Measurements from ENCODE around the gene LSM14B. TPM values are rescaled to one million over a fixed set of nuclear protein-coding genes. Genes with fewer than 3 reads are reported as not detected.

Gene LSM14B
- total RNA-seq, 1 experiment from 2014 or later, result 51.3 TPM

DNA sequence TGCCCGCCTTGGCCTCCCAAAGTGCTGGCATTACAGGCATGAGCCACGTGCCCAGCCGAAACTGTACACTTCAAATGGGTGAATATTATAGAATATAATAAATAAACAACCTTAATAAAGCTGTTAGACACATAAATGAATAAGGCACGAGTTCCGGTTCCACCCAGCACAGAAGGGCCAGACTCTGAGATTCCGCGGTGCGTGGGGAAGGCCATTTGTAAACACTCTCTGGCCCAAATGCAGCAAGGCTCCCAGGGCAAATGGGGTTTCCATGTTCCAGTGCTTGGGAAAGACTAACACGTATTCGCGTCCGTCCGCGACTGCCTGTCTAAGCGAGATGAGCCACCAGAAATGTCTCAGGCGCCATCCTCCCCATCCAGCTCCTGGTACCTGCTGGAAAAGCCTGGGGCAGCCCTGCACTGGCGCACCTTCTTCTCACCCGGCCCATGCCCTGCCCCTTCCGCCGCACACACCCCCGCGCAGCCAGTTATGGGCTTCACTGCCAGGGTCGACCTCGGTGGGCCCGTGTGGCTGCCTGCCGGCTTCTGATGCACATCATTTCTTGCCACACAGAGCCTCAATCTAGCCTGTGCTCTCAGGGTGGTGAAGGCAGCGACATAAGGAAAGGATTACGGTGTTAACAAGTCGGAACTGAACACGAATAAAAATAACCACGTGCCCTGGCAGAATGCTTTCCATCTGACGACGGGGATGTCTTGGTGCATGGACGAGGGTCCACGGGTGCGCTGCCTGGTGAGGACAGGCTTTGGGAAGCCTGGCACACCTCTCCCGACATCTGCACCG is 5.5 kb upstream of the LSM14B start:
- ChIA-PET RAD21 (ENCODE audit: low non-redundant PET in 1 of 2, low total read pairs in 2 of 2, uncharacterized antibody in 2 of 2, unreplicated experiment in 2 of 2) (interaction anchor here in 1 of 2 experiments (0.7 kb wide), 1 partner anchor 24 kb away, joined by 5 read pairs; no protein-coding TSS in a partner anchor), POLR2A (no interaction called here), CTCF (no interaction called here)
- Histone ChIP-seq H3K9me3 (ENCODE audit: control insufficient read depth in 1 of 2, insufficient read depth in 1 of 2, low read depth in 1 of 2, low read length in 2 of 2) (peaks cover 0 to 7% of the 10 kb centered on the region in 2 experiments; a peak in 1 of 4 replicates), H2AFZ (ENCODE audit: low read depth, low read length, poor library complexity, severe bottlenecking) (no peak overlapping the region), H3K27ac (ENCODE audit: low read depth, low read length) (no peak overlapping the region), H3K36me3 (ENCODE audit: control insufficient read depth in 1 of 2, insufficient read depth in 2 of 2, low read length in 2 of 2) (no peaks in the 10 kb centered on the region), H3K4me3 (replicated peaks in 1 of 2; ENCODE audit: low read depth in 1 of 2, low read length in 2 of 2) (no peak overlapping the region), H3K4me2 (ENCODE audit: low read length) (no peak overlapping the region), H3K4me1 (ENCODE audit: control insufficient read depth in 1 of 2, insufficient read depth in 2 of 2, low read length in 2 of 2) (peaks cover 6 to 16% of the 10 kb centered on the region in 2 experiments), H4K20me1 (ENCODE audit: insufficient read depth) (no peaks in the 10 kb centered on the region), H3K79me2 (ENCODE audit: insufficient read depth, low read length) (no peaks in the 10 kb centered on the region), H3K9me2 (ENCODE audit: insufficient read depth) (no peaks in the 10 kb centered on the region), H3K9ac (ENCODE audit: low read length) (no peak overlapping the region), H3K27me3 (ENCODE audit: insufficient read depth, low read length) (no peaks in the 10 kb centered on the region)
- ATAC-seq, result no peak
- intact Hi-C loops (cut with micrococcal nuclease), result no loop called here
- TF ChIP-seq ZNF274 (IDR thresholded peaks at IDR 0.05; ENCODE audit: low read depth, low read length) (no peak), FOSL1 (IDR thresholded peaks at IDR 0.05; ENCODE audit: low read depth) (no peak)
- no TSS peak for BruUV-seq (replicated peaks)
- no peak for DNase-seq (ENCODE audit: low read depth, low spot score)

DNA sequence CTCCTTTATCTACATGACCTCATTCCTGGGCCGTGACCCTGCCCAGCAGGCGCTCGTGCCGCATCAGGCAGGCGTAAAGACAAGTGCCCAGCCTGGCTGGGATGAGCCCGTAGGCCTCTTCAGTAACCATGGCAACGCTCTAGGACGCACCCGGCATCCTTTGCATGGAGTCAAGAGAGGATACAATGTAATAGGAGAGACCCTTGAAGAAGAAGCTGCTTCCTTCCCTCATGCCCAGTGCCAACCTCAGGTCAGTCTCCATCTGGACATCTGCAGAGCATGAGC is 5.0 kb upstream of the LSM14B start:
- H3K36me3 ChIP-seq (ENCODE audit: control insufficient read depth in 1 of 2, insufficient read depth in 2 of 2, low read length in 2 of 2), result no peaks in the 10 kb centered on the region
- no peaks in the 10 kb centered on the region for H3K9me2 ChIP-seq (ENCODE audit: insufficient read depth)
- peaks cover 0 to 5% of the 10 kb centered on the region in 2 experiments; a peak in 1 of 4 replicates for H3K9me3 ChIP-seq (ENCODE audit: control insufficient read depth in 1 of 2, insufficient read depth in 1 of 2, low read depth in 1 of 2, low read length in 2 of 2)
- no peaks in the 10 kb centered on the region for H4K20me1 ChIP-seq (ENCODE audit: insufficient read depth)
- no TSS peak for BruUV-seq (replicated peaks)
- ChIA-PET RAD21 (ENCODE audit: low non-redundant PET in 1 of 2, low total read pairs in 2 of 2, uncharacterized antibody in 2 of 2, unreplicated experiment in 2 of 2) (no interaction called here), CTCF (no interaction called here), POLR2A (no interaction called here)
- no peak overlapping the region for H3K27ac ChIP-seq (ENCODE audit: low read depth, low read length)
- H3K79me2 ChIP-seq (ENCODE audit: insufficient read depth, low read length), result no peaks in the 10 kb centered on the region
- H3K4me1 ChIP-seq (ENCODE audit: control insufficient read depth in 1 of 2, insufficient read depth in 2 of 2, low read length in 2 of 2), result peaks cover 6 to 16% of the 10 kb centered on the region in 2 experiments
- no peak overlapping the region for H3K4me3 ChIP-seq (replicated peaks in 1 of 2; ENCODE audit: low read depth in 1 of 2, low read length in 2 of 2)
- no peak overlapping the region for H2AFZ ChIP-seq (ENCODE audit: low read depth, low read length, poor library complexity, severe bottlenecking)
- H3K9ac ChIP-seq (ENCODE audit: low read length), result no peak overlapping the region
- TF ChIP-seq ELF1 (IDR thresholded peaks at IDR 0.05; ENCODE audit: borderline replicate concordance, low read depth) (no peak), EGR1 (IDR thresholded peaks at IDR 0.05; ENCODE audit: low read depth) (no peak), FOSL1 (IDR thresholded peaks at IDR 0.05; ENCODE audit: low read depth) (no peak), JUND (IDR thresholded peaks at IDR 0.05) (no peak)
- intact Hi-C loops (cut with micrococcal nuclease), result no loop called here
- no peak overlapping the region for H3K4me2 ChIP-seq (ENCODE audit: low read length)
- no peaks in the 10 kb centered on the region for H3K27me3 ChIP-seq (ENCODE audit: insufficient read depth, low read length)
- DNase-seq (ENCODE audit: low read depth, low spot score), result no peak
- ATAC-seq, result no peak
